RPMI8226 (cell line): ENCODE results near the gene LIMK2.
A peak's percentile ranks its signal among the peaks of the same experiment; 100 is the strongest.
"Not testable (repeated sequence)": the region's sequence is repeated elsewhere in the genome, so short reads cannot be mapped to it uniquely, and the experiment has no call there.

Experiments used
- DNase-seq: peaks from one replicate; pipeline ENCODE4 v3.0.0-alpha.2; 2015

Gene LIMK2

GRCh38 chr22:31212783-31213629, 908 bp downstream of the LIMK2 start:
- peak; percentile 11 for DNase-seq

GRCh38 chr22:31215018-31215535, 3.0 kb downstream of the LIMK2 start:
- DNase-seq = no peak

GRCh38 chr22:31218565-31219262, 6.6 kb downstream of the LIMK2 start:
- DNase-seq = no peak

GRCh38 chr22:31221084-31221483, 9.0 kb downstream of the LIMK2 start:
- DNase-seq = no peak

GRCh38 chr22:31222736-31223135, 10.6 kb downstream of the LIMK2 start:
- DNase-seq = no peak

- no peak for DNase-seq
Observed at GRCh38 chr22:31223786-31224191, 11.7 kb downstream of the LIMK2 start.

- DNase-seq = not testable (repeated sequence)
Observed at GRCh38 chr22:31224691-31225090, 12.6 kb downstream of the LIMK2 start.

GRCh38 chr22:31227186-31227585, 15.1 kb downstream of the LIMK2 start:
- DNase-seq = no peak

- peak; percentile 81 for DNase-seq
Observed at GRCh38 chr22:31229402-31230079, 17.4 kb downstream of the LIMK2 start.

GRCh38 chr22:31230155-31230870, 18.2 kb downstream of the LIMK2 start:
- DNase-seq = no peak

GRCh38 chr22:31230871-31231621, 18.9 kb downstream of the LIMK2 start:
- DNase-seq = peak; percentile 52

GRCh38 chr22:31233001-31233400, 20.9 kb downstream of the LIMK2 start:
- DNase-seq = no peak

GRCh38 chr22:31235081-31235480, 23.0 kb downstream of the LIMK2 start:
- no peak for DNase-seq

GRCh38 chr22:31236044-31236443, 23.9 kb downstream of the LIMK2 start:
- not testable (repeated sequence) for DNase-seq

- DNase-seq = peak; percentile 42
Observed at GRCh38 chr22:31238057-31238456, 26.0 kb downstream of the LIMK2 start.

GRCh38 chr22:31239771-31240370, 27.8 kb downstream of the LIMK2 start:
- no peak for DNase-seq

- no peak for DNase-seq
Observed at GRCh38 chr22:31241200-31241599, 29.1 kb downstream of the LIMK2 start.

GRCh38 chr22:31241936-31242335, 29.8 kb downstream of the LIMK2 start:
- DNase-seq = no peak

GRCh38 chr22:31243339-31244045, 31.4 kb downstream of the LIMK2 start:
- DNase-seq = no peak

- no peak for DNase-seq
Observed at GRCh38 chr22:31244046-31244942, 32.2 kb downstream of the LIMK2 start.
